ENCODE results near the gene DMPK.

The DMPK gene

GRCh38 chr19:45793178-45793564 is 10.9 kb upstream of the DMPK start:
- no peak for TF ChIP-seq CTCF (IDR thresholded peaks at IDR 0.05; ENCODE audit: low read depth, low read length, missing control alignments)
- no peak overlapping the region for H3K4me3 ChIP-seq (replicated peaks; ENCODE audit: low read depth, low read length)
- DNase-seq (ENCODE audit: extremely low read depth, low read depth) = no peak

GRCh38 chr19:45792470-45793177 is 10.3 kb upstream of the DMPK start, which contains the start of gene DMWD:
TSS of gene DMWD (minus strand) at chr19:45792845. CDS start at chr19:45792756, 89 bp downstream.
- peak within 1 kb of the TSS; percentile 90 for H3K4me3 ChIP-seq (replicated peaks; ENCODE audit: low read depth, low read length)
- TF ChIP-seq CTCF (IDR thresholded peaks at IDR 0.05; ENCODE audit: low read depth, low read length, missing control alignments) = no peak
- DNase-seq (ENCODE audit: extremely low read depth, low read depth) = peak; percentile 95

- no peak for TF ChIP-seq CTCF (IDR thresholded peaks at IDR 0.05; ENCODE audit: low read depth, low read length, missing control alignments)
- H3K4me3 ChIP-seq (replicated peaks; ENCODE audit: low read depth, low read length) = peak overlapping the region; percentile 90
- no peak for DNase-seq (ENCODE audit: extremely low read depth, low read depth)
Measured at GRCh38 chr19:45791744-45792469, 9.6 kb upstream of the DMPK start.

- peak overlapping the region; percentile 90 for H3K4me3 ChIP-seq (replicated peaks; ENCODE audit: low read depth, low read length)
- TF ChIP-seq CTCF (IDR thresholded peaks at IDR 0.05; ENCODE audit: low read depth, low read length, missing control alignments) = no peak
- no peak for DNase-seq (ENCODE audit: extremely low read depth, low read depth)
Measured at GRCh38 chr19:45790942-45791341, 8.7 kb upstream of the DMPK start.

- no peak for DNase-seq (ENCODE audit: extremely low read depth, low read depth)
- H3K4me3 ChIP-seq (replicated peaks; ENCODE audit: low read depth, low read length) = no peak overlapping the region
- no peak for TF ChIP-seq CTCF (IDR thresholded peaks at IDR 0.05; ENCODE audit: low read depth, low read length, missing control alignments)
Measured at GRCh38 chr19:45789035-45789786, 6.9 kb upstream of the DMPK start.

- no peak for DNase-seq (ENCODE audit: extremely low read depth, low read depth)
Measured at GRCh38 chr19:45786533-45786894, 4.2 kb upstream of the DMPK start.

More at GRCh38 chr19:45786533-45786894, 4.2 kb upstream of the DMPK start:
- no peak for TF ChIP-seq CTCF (IDR thresholded peaks at IDR 0.05; ENCODE audit: low read depth, low read length, missing control alignments)
- H3K4me3 ChIP-seq (replicated peaks; ENCODE audit: low read depth, low read length) = no peak overlapping the region

Measured in HFF-Myc (cell line).